Cerebellar nuclear complex (tissue), 1 donor: Measurements from ENCODE around the gene ST6GAL2.

Experiments used
- DNase-seq, 2 experiments: peaks; one replicate each; lab custom pipeline; 2025; lab: John Stamatoyannopoulos, UW

The ST6GAL2 gene

GRCh38 chr2:106863387-106863786, 22.6 kb downstream of the ST6GAL2 start:
- no peak for DNase-seq

- DNase-seq, result no peak
Measured at GRCh38 chr2:106859498-106859897, 26.5 kb downstream of the ST6GAL2 start.

GRCh38 chr2:106858810-106859209, 27.2 kb downstream of the ST6GAL2 start:
- no peak for DNase-seq

- no peak for DNase-seq
Measured at GRCh38 chr2:106857882-106858478, 28.0 kb downstream of the ST6GAL2 start.

GRCh38 chr2:106853631-106854030, 32.3 kb downstream of the ST6GAL2 start:
- DNase-seq, result no peak

- no peak for DNase-seq
Measured at GRCh38 chr2:106851881-106852501, 34.0 kb downstream of the ST6GAL2 start.

- no peak for DNase-seq
Measured at GRCh38 chr2:106851087-106851874, 34.7 kb downstream of the ST6GAL2 start.

GRCh38 chr2:106849253-106849652, 36.7 kb downstream of the ST6GAL2 start:
- no peak for DNase-seq

GRCh38 chr2:106847366-106847765, 38.6 kb downstream of the ST6GAL2 start:
- no peak for DNase-seq

GRCh38 chr2:106845716-106846115, 40.3 kb downstream of the ST6GAL2 start:
- no peak for DNase-seq

GRCh38 chr2:106843910-106844250, 42.1 kb downstream of the ST6GAL2 start:
- no peak for DNase-seq

GRCh38 chr2:106843001-106843909, 42.7 kb downstream of the ST6GAL2 start:
- no peak for DNase-seq

- no peak for DNase-seq
Measured at GRCh38 chr2:106841886-106842645, 43.9 kb downstream of the ST6GAL2 start.

GRCh38 chr2:106840818-106841217, 45.1 kb downstream of the ST6GAL2 start:
- no peak for DNase-seq

- DNase-seq, result no peak
Measured at GRCh38 chr2:106839849-106840595, 45.9 kb downstream of the ST6GAL2 start.

GRCh38 chr2:106833256-106833655, 52.7 kb downstream of the ST6GAL2 start:
- DNase-seq, result no peak

- DNase-seq, result no peak
Measured at GRCh38 chr2:106831816-106832569, 54.0 kb downstream of the ST6GAL2 start.

GRCh38 chr2:106831241-106831640, 54.7 kb downstream of the ST6GAL2 start:
- DNase-seq, result no peak

- no peak for DNase-seq
Measured at GRCh38 chr2:106830191-106830590, 55.8 kb downstream of the ST6GAL2 start.

- DNase-seq, result no peak
Measured at GRCh38 chr2:106828119-106828518, 57.8 kb downstream of the ST6GAL2 start.
